CD4-positive, alpha-beta T cell (primary cell): ENCODE data around the gene AUTS2. TPM values are rescaled to one million over a fixed set of nuclear protein-coding genes. Genes with fewer than 3 reads are reported as not detected.

Experiments used
- ATAC-seq: fragments of 200-7000 bp; cut with Tn5 transposase; one replicate; pipeline ENCODE4 v1.10.0; 2022; ENCODE audit warnings: mild to moderate bottlenecking; ENCODE audit not compliant: poor library complexity
- CTCF ChIA-PET: fragments of 350-600 bp; sonication (Branson Sonifier 250); formaldehyde crosslinking; loops from one replicate; lab custom pipeline; 2021; ENCODE audit warnings: antibody characterized with exemption, inconsistent platforms; lab: Charles Lee
- POLR2A ChIA-PET: fragments of 350-600 bp; sonication (Branson Sonifier 250); formaldehyde crosslinking; loops from one replicate; lab custom pipeline; 2021; ENCODE audit warnings: antibody characterized with exemption, inconsistent platforms; lab: Charles Lee
- DNase-seq, 14 experiments: peaks; one replicate each; pipeline ENCODE4 v3.0.0-alpha.2; 2013 to 2020; ENCODE audit warnings: mixed read lengths in 2 of 14
- H3K27ac ChIP-seq, 2 donors: one replicate each; pipeline versions ENCODE4 v1.5.1 to v1.7.0; 2013; ENCODE audit warnings: low read length in 2 of 2, low read depth in 1 of 2, mild to moderate bottlenecking in 1 of 2
- H3K27me3 ChIP-seq, 2 experiments: 1 replicate in 1 of 2; 2 replicates in 1 of 2; pipeline versions ENCODE4 v1.6.1 to v1.7.0; 2013; ENCODE audit warnings: low read length in 2 of 2, control low read depth in 1 of 2, mild to moderate bottlenecking in 1 of 2, moderate library complexity in 1 of 2; ENCODE audit not compliant: insufficient read depth in 2 of 2, control insufficient read depth in 1 of 2
- H3K36me3 ChIP-seq: one replicate; pipeline ENCODE4 v1.6.1; 2013; ENCODE audit warnings: low read length, control low read depth; ENCODE audit not compliant: insufficient read depth
- H3K4me1 ChIP-seq: one replicate; pipeline ENCODE4 v1.6.1; 2013; ENCODE audit warnings: low read length, control low read depth; ENCODE audit not compliant: insufficient read depth
- H3K4me3 ChIP-seq: one replicate; pipeline ENCODE4 v1.5.1; 2013; ENCODE audit warnings: mild to moderate bottlenecking, low read length, moderate library complexity
- H3K9me3 ChIP-seq, 2 experiments: 1 replicate in 1 of 2; 2 replicates in 1 of 2; pipeline versions ENCODE4 v1.6.1 to v1.7.0; 2013; ENCODE audit warnings: low read length in 2 of 2, mild to moderate bottlenecking in 2 of 2, control low read depth in 1 of 2, moderate library complexity in 1 of 2; ENCODE audit not compliant: control insufficient read depth in 1 of 2, insufficient read depth in 1 of 2
- H3K27ac Mint-ChIP-seq: one replicate; pipeline ENCODE4 v1.8.0; 2020; ENCODE audit warnings: mixed read lengths
- H3K27me3 Mint-ChIP-seq: one replicate; pipeline ENCODE4 v1.8.0; 2021; ENCODE audit warnings: mixed read lengths
- H3K36me3 Mint-ChIP-seq: one replicate; pipeline ENCODE4 v1.8.0; 2021; ENCODE audit warnings: low read depth, mixed read lengths
- H3K4me1 Mint-ChIP-seq: one replicate; pipeline ENCODE4 v1.8.0; 2021; ENCODE audit warnings: low read depth, mixed read lengths
- H3K4me3 Mint-ChIP-seq: one replicate; pipeline ENCODE4 v1.8.0; 2020; ENCODE audit warnings: mild to moderate bottlenecking, mixed read lengths
- H3K9me3 Mint-ChIP-seq: one replicate; pipeline ENCODE4 v1.8.0; 2020; ENCODE audit warnings: mixed read lengths
- CTCF ChIP-seq: fragments of 200-600 bp; IDR thresholded peaks from one replicate; pipeline ENCODE4 v1.8.0; 2022; ENCODE audit warnings: antibody characterized with exemption, mild to moderate bottlenecking
- intact Hi-C, 2 experiments: fragments of 100-400 bp; cut with DNase I in 1 of 2; cut with micrococcal nuclease in 1 of 2; formaldehyde crosslinking; loops; one replicate each; pipeline versions ENCODE4 v1.15.1 to v1.9.0; 2023 to 2025; cut with DNase I, micrococcal nuclease
- total RNA-seq, 174 experiments: library from RNA in 2 of 174; stranded (reverse) in 2 of 174; gene quantifications; one replicate each; pipeline ENCODE4 v1.2.3 and lab custom pipeline; 2021 to 2026

AUTS2 gene
- total RNA-seq, 2 experiments from 2014 or later: 43.6 to 47.6 TPM

- DNase-seq (no peak), ATAC-seq (no peak)
- H3K4me1 ChIP-seq: no peaks in the 10 kb centered on the region
- no peak overlapping the region for H3K27ac Mint-ChIP-seq
- H3K36me3 Mint-ChIP-seq: no peaks in the 10 kb centered on the region
- no peaks in the 10 kb centered on the region for H3K9me3 Mint-ChIP-seq
- intact Hi-C loops: no loop called here
- ChIA-PET POLR2A (no interaction called here), CTCF (no interaction called here)
- peaks cover 17% of the 10 kb centered on the region for H3K4me1 Mint-ChIP-seq
- no peak overlapping the region for H3K4me3 ChIP-seq
- no peak overlapping the region for H3K27ac ChIP-seq
- no peaks in the 10 kb centered on the region for H3K9me3 ChIP-seq
- no peak overlapping the region for H3K4me3 Mint-ChIP-seq
- TF ChIP-seq CTCF: no peak
- no peaks in the 10 kb centered on the region for H3K27me3 Mint-ChIP-seq
- no peaks in the 10 kb centered on the region for H3K36me3 ChIP-seq
- no peaks in the 10 kb centered on the region for H3K27me3 ChIP-seq
Measured at GRCh38 chr7:70005891-70006260, 407.6 kb downstream of the AUTS2 start.

GRCh38 chr7:70006261-70006920 lies 408.1 kb downstream of the AUTS2 start:
- no peaks in the 10 kb centered on the region for H3K9me3 ChIP-seq
- no peak overlapping the region for H3K27ac ChIP-seq
- Mint-ChIP-seq H3K27me3 (no peaks in the 10 kb centered on the region), H3K4me3 (no peak overlapping the region), H3K36me3 (no peaks in the 10 kb centered on the region), H3K4me1 (peaks cover 17% of the 10 kb centered on the region), H3K9me3 (no peaks in the 10 kb centered on the region), H3K27ac (no peak overlapping the region)
- ChIA-PET CTCF (no interaction called here), POLR2A (no interaction called here)
- no peaks in the 10 kb centered on the region for H3K27me3 ChIP-seq
- no peaks in the 10 kb centered on the region for H3K36me3 ChIP-seq
- intact Hi-C loops: no loop called here
- TF ChIP-seq CTCF: no peak
- DNase-seq (peak in 1 of 14 experiments; percentile 2), ATAC-seq (no peak)
- no peaks in the 10 kb centered on the region for H3K4me1 ChIP-seq
- no peak overlapping the region for H3K4me3 ChIP-seq

DNA sequence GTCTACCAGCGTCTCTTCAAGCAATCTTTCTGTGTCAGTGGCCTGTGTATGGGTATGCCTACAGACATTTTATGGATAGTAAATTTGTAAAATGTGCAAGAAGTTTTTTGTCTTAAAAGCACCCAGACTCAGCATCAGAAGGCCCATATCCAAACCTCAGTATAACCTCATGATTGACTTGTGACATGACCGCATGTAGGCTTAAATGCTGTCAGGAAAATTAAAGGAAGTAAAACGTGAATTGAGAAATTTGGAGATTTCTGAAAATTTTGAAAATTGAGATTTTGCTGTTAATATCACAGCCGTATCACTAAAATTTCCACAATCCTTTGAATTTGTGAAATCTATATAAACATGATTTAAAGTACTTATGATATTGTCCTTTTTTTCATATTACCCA lies 410.2 kb downstream of the AUTS2 start:
- ATAC-seq (no peak), DNase-seq (no peak)
- H3K36me3 Mint-ChIP-seq: no peaks in the 10 kb centered on the region
- no peak for TF ChIP-seq CTCF
- intact Hi-C loops: no loop called here
- H3K4me1 Mint-ChIP-seq: peaks cover 17% of the 10 kb centered on the region
- Histone ChIP-seq H3K27me3 (no peaks in the 10 kb centered on the region), H3K9me3 (no peaks in the 10 kb centered on the region), H3K4me1 (no peaks in the 10 kb centered on the region), H3K36me3 (no peaks in the 10 kb centered on the region), H3K4me3 (no peak overlapping the region), H3K27ac (no peak overlapping the region)
- H3K27ac Mint-ChIP-seq: no peak overlapping the region
- no peaks in the 10 kb centered on the region for H3K27me3 Mint-ChIP-seq
- no peak overlapping the region for H3K4me3 Mint-ChIP-seq
- no peaks in the 10 kb centered on the region for H3K9me3 Mint-ChIP-seq
- ChIA-PET POLR2A (no interaction called here), CTCF (no interaction called here)
